IPS DF 19.7 (cell line): ENCODE results near the gene USP3.

Experiments used
- DNase-seq: peaks from one replicate; pipeline ENCODE4 v3.0.0-alpha.2; 2013; ENCODE audit warnings: low read depth, low spot score

The USP3 gene

DNA sequence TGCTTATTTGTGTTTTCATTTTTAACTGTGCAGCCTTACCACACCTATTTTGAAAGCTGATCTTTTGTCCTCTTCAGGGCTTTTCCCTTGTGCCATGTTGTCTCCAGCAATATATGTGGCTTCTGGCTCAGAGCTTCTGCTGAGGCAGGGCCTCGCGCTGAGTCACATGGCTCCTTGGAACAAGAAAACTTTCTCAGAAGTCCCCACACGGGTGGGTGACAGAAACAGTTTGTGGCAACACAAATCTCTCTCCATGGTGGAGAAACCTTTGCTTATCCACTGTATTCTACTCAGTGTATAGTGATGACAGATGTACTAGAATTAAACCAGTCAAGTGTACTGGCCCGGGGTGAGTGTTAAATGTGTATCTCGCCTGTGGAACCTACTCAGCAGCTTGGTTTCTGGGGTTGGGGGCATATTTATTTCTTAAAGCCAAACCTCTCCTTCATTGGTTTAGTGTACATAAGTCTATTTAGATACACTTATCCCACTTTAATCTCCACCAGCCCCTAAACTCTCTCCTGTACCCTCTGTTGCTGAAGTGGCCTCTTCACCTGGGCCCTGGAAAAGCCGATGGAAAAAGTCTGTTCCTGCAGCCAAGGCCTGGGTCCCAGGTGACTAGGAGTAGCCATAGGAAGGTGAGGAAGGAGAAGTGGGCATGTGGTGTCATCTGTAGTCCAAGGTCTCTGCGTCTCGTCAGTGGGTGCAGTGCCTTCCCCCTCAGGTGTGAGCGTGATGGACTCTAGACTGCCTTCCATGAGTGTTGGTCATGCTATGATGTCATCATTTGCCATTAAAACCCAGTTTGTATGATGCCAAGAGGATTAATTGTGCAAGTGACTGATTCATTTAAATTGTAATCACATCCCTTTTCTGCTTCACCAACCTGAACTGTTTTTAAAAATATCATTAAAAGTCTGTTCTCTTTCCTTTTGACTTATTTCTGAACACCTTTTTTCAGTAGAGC is 89.6 kb downstream of the USP3 start:
- no peak for DNase-seq

DNA sequence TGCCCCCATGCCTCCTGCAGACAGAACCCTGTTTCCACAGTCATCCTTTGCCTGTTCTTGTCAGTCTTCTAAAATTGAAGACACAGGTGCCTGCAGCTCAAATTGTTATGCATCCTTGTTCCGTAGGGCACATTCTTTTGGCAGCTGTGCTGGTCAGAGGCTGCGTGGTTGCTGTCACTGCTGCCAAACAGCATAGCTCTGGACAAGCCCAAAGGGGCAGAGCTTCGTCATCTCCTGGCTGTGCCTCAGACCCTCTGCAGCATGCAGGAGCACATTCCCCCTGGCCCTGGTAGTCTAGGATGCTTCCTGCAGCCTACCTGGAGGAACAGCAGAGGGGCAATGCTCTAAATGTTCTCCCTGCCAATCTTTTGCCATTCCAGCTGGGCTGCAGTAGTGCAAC is 90.7 kb downstream of the USP3 start:
- no peak for DNase-seq

DNA sequence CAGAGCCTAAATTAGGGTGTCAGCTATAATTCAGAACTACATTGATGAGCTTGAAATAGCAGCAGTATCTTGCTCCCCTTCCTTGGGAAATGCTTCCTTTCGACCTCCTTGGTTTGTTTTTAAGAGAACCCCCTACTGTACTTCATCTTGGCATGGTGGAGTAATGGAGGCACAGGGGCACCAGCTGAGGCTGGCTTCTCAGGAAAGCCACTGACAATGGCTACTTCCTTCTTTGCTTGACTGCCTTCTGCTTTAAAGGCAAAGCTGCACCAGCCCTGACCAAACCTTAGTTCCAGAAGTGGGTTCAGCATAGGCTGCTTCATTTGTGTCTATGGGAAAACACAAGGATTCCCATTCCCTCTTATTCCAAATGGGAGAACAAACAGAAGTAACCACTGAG is 91.3 kb downstream of the USP3 start:
- no peak for DNase-seq

DNA sequence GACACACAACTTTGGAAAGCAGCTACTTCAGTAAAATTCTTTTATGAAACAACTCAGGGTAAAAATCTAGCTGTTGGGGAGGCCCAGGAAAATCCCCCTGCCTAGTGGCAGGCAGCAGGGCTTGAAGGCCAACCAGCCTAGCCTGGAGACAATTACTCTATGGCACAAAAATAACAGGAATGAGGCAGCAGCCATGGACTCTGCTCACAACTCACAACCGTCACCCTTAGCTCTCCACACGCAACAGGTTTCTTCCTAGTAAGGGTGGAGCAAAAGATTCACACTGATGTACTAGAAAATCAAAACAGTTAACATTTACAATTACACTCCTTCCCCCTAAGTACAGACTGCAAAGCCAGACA is 92.3 kb downstream of the USP3 start:
- no peak for DNase-seq

DNA sequence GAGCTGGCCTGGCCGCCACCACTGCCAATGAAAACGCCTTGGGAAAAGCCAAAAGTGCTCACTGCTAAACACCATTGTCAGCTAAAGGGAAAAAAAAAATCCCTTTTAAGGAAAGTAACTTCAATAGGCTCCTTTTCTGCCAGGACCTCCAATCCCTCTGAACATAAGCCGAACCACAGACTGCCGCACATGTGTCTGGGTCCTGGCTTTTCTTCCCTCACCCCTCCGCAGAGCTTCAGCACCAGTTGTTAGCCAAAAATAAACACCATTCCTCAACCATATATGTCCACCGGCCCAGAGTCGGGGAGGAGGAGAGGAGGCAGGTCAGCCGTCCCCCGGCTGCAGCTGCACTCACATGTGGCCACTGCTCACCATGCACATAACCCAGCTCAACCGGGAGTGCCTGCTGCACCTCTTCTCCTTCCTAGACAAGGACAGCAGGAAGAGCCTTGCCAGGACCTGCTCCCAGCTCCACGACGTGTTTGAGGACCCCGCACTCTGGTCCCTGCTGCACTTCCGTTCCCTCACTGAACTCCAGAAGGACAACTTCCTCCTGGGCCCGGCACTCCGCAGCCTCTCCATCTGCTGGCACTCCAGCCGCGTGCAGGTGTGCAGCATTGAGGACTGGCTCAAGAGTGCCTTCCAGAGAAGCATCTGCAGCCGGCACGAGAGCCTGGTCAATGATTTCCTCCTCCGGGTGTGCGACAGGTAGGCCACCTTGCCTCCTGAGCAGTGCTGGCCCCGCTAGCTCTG is 92.8 kb downstream of the USP3 start, which contains the start of gene FBXL22:
TSS of gene FBXL22 (plus strand) at position 350 of the 753 bp plus-strand sequence. CDS start at position 356, 6 bp downstream.
- no peak for DNase-seq

DNA sequence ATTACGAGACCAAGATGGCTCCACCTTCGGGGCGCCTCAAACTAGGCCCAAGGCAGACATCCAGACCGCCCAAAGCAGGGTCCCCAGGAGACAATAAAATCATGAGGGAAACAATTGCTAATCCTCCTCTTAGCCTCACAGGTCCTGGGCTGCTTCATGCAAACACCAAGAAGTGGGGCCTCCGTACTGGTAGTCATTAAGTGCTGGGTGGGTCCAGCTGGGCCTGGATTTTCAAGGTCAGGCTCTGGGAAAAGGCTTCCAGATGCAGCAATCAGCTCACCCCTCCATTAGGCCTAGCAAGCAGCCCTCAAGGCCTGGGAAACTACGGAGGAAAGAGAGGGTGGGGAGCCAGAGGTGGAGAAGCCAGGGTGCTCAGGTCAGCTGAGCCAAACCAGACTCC is 93.4 kb downstream of the USP3 start:
- no peak for DNase-seq

DNA sequence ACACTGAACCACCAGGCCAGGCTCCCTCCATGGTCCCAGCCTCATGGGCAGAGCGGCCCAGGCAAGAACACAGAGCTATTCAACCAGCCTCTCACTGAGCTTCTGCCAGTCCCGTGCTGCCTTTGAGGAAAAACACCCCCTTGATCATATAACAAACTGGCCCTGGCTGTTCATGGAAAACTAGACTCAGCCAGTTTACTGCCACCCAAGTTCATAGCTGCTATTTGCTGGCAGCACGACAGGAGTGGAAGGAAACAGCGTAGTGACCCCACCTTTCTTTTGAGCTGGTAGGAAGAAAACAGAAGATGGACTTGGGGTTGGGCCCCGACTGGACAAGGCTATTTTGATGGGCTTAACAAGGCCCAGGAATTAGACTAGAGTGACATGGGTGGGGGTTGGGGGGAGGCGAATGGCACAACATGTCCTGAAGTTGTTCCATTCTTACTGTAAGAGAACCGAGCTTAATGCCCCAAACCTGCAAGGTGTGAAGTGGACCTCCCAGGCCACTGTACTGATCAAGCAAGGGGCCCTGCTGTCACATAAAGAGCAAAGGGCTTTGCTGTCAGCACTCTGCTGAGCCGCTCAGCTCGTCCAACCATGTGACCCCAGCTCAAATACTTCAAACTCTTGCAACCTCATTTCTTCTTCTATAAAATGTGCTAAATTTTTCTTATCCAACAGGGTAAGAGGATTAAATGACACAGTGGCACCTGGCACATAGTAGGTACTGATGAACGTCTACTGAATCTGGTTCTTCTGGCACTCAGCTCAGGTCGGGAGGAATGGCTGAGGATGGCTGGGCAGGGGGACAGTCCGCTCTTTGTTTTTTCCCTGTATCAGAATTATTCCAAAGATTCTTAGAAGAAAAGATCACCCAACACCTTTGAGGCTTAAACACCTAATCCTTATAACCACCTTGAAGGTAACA is 94.3 kb downstream of the USP3 start:
- DNase-seq: no peak

DNA sequence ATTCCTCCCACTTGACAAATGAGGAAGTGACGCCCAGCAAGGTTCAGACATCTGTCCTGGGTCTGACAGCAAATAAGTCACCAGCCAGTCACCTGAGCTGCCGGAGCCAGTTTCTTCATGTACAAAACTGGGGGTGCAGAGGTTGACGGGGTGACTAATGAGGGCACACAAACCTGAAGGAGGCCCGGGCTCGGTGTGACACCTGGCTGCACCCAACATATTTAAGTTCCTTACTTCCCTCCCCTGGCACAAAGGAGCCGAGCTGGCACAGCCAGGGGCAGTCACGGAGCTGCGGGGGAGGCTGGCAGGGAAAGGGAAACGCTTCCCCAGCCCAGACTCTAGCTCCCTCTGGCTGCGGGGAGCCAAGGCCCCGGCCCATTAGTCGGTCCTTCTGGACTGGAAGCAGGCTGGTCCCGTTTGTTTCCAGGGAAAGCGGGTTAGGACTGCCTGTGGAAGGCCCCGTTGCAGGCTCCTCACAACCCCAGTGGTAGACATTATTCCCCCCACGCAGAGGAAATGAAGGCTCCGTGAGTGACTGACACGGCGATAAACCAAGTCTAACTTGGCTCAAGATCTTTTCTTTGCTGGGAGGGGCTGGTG is 95.1 kb downstream of the USP3 start:
- no peak for DNase-seq

DNA sequence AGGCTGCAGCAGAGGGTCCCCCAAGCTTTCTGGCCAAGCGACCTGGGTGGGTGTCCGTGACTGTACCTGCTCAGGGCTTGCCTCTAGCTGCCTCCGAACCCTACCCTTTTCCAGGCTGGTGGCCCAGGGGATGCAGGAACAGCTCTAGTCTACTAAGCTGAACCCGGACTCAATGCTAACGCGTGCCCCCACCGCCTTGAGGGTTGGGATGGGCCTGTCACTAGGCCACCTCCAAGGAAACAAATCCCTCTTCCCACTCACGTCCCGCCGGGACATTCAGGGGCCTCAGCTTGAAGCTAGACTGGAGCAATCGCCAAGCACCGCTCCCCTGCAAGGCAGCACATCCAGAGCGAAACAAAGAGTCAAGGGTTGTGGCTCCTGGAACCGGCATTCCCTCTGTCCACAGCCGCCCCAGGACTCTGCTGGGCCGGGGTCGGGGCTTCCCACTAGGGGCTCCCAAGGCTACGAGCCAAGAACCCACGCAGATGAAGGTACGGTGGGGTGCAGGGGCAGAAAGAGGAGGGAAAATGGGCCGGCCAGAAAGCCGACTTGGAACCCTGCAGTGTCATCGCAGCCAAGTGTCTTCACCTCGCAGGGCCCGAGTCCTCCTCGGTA is 95.7 kb downstream of the USP3 start:
- no peak for DNase-seq

DNA sequence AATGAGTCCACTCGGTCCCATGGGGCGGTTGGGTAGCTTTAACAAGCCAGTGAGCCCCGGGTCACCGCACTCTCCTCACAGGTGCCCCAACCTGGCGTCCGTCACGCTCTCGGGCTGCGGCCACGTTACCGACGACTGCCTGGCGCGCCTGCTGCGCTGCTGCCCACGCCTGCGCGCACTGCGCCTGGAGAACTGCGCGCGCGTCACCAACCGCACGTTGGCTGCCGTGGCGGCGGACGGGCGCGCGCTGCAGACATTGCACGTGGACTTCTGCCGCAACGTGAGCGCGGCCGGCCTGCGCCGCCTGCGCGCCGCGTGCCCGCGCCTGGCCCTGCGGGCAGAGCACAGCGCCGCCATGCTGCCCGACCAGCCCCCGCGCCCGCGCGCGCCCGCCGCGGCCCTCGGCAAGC is 96.2 kb downstream of the USP3 start:
- DNase-seq: no peak

DNA sequence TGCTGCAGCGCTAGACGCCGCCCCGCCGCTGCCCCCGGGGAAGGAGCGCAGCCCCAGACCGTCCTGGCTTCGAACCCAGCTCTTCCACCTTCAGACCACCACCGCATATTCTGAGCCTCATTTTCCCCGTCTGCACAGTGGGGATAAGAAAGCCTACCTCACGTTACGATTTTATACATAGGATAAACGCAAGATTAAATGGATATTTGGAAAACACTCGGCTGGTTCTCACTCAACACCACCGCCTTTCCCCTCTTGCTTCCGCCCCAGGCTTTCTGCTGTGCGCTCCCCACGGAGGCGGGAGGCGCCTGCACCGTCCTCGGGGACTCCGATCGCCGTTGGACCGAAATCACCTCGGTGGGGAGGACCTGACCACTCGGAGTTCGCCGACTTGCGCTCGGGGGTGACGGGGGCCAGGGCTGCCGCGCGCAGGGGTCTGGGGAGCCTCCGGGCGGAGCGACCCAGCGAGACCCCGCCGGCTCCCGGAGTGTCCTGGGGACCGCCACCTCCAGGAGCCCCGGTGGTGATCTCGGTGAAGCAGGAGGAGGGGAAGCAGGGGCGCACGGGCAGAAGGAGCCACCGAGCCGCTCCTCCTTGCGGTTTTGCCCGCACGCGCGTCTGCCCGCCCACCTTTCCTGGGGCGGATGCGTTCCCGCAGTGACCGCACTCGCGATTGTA is 96.8 kb downstream of the USP3 start:
- no peak for DNase-seq

DNA sequence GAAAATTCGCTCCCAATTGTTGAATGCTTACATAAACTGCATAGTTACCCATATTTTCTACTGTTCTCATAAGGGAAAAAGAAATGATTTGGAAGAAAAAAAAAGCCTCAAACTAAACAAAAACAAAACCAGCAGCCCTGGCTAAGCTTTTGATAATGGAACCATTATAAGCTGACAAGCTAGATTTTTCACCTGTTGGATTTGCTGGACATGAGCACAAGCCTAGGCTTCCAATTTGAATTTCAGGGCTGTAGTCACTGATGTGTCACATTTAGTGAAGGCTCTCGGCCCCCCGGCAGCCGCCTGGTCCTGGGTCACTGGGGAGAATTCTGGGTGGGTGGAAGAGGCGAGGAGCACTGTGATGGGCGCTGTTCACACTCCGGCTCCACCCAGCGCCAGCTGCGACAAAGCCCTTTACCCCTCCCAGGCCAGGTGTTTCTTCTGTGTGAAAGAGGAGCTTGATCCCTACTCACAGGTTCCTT is 97.4 kb downstream of the USP3 start:
- DNase-seq: no peak

DNA sequence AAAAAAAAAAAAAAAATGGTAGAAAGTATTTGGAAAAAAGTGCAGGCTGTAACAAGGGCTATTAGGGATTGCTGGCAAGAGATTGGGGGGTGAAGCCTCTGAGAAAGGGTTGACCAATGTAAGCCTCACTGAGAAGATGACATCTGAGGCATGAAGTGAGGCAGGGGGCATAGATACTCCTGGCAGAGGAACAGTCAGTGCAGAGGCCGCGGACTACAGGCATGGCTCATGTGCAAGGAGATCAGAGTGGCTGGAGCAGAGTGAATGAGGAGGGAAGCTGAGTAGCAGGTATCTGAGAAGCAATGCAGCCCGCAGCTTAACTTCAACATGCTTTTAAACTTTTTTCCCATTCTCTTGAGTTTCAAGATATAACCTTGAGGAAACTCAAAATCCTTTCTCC is 98.2 kb downstream of the USP3 start:
- DNase-seq: no peak

DNA sequence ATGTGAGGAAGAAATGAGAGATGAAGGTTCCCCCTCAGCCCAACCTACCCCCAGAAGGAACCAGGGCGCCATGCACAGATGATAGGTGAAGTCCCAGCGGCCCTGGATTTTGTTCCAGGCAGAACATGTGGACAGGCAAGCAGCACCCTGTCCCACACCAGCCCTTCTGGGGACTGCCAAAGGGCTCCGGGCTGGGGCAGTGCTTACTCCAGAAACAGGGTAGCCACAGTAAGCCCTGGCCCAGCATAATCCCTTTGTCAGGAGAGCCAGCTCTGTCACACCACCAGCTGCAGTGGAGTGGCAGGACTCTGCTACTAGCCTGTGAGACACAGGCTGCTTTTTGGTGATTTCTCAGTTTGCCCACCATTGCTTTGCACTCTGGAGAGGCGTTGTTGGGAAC is 99.1 kb downstream of the USP3 start:
- no peak for DNase-seq

DNA sequence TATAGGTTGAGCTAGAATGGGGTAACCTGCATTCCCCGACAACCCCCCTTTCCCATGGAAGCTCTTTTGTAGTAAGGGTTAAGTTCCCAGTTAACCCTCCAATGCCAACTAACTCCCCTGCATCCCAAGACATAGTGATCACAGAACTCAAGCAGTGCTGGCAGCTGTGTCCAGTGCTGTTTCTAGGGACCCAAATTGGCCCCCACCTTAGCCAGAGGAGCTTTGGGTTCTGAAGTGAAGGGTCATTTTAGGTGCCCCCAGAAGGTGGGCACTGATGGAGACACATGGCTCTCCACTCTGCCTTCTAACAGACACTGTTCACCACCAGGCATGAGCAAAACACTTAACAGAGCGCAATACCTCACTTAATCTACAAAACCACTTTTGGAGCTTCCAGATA is 99.9 kb downstream of the USP3 start:
- no peak for DNase-seq

DNA sequence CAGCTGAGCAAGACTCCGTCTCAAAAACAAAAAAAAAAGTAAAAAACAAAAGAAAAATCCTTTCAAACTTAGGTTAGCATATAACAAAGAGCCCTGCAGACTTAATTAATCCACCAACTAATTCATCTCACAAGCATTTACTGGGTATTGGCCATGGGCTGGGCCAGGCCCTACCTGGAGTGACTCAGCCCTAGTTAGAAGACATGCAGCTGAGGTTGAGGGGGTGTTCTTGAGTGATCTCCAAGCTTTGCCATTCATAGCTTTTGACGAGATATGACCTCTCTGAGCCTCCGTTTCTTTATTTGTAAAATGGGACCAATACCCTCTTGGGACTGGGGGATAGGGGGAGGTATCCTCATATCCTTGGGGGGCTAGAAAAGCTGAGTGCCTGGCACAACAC is 100.6 kb downstream of the USP3 start:
- DNase-seq: no peak

DNA sequence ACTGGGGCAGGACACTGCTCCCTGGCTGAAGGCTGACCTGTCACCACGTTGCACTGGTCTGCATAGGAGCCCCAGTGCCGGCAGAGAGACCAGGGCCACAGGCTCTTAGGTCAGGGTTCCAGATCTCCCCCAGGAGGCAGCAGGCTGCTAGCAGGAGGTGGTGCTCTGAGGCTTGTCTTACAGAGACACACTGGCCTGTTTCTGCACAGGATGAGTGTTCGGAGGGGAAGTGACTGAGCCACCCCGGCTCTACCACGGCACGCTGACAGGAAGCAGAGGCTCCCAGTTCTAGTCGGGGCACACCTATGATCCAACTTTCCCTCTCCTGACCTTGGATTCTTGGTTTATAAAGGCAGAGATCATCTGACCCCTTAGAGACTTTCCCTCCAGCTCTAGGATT is 101.4 kb downstream of the USP3 start:
- no peak for DNase-seq

DNA sequence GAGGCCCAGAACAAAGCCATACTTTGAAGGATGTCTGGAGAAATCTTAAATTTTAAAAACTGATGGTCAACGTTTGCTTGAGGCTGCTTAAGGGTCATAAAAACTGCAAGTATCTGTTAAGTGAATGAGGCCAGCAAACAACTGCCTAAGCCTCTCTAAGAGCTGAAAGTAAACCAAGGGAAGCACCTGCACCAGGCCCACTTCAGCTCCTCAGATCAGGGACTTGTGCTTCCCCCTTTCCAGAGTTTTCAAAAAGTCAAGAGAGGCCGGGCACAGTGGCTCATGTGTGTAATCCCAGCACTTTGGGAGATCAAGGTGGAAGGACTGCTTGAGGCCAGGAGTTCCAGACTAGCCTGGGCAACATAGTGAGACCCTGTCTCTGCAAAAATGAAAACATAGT is 101.9 kb downstream of the USP3 start:
- no peak for DNase-seq

DNA sequence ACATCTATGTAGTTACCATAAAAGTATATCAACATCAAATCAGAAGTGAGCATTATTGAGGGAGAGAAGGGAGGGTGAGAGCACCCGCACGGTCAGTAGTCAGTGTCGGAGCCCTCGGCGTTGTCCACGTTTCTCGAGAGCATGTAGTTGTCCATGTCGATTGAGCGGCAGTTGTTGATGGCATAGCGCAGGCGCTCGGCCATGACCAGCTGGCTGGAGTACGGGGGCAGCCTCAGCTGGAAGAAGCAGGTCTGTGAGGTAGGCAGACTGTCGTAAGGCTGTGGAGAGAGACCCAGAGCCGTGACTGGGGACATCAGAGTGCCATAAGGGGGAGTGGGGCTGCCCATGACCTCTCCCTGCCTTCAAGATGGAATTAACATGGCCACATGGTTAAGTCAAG is 104.6 kb downstream of the USP3 start:
- no peak for DNase-seq

DNA sequence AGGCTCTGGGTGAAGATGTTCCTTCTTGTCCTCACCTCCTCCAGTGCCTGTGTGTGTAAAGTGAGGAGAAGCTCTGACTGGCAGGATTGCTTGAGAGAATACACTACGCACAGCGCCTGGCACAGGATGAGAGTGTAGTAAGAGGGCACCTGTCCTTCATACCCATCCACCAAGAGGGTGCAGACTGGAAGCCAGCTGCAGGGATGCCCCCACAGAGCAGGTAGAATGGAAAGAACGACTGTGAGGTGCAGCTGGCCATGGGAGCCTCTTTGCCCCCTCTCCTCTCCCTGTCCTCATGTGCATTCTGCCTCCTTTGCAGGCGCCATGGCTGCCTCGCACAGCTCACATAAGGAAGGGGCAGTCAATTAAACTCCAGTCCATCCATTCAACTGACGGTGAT is 105.1 kb downstream of the USP3 start:
- no peak for DNase-seq
